ENCODE data around the gene CDK5RAP2. TPM values are rescaled to one million over a fixed set of nuclear protein-coding genes. Genes with fewer than 3 reads are reported as not detected.
"Not testable (repeated sequence)": the region's sequence is repeated elsewhere in the genome, so short reads cannot be mapped to it uniquely, and the experiment has no call there.

Gene CDK5RAP2
- total RNA-seq, 2 experiments from 2014 or later = 107 to 124 TPM

DNA sequence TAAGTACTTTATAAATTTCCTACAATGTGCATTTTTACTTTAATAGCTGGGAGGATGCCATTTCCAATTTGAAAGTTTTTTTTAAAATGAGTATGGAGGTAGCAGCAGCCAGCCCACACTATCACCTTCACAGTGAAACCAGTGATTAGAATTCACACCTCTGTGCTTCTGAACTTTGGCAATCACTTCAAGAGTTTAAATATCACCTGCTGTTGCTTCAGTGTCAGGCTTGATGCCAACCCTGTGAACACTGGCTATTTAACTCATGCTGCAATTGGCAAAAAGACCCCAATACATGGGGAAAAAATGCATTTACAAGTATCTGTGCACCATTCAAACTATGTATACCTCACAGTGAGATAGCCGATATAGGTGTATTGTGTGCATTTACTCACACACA lies 57.4 kb downstream of the CDK5RAP2 start:
- ATAC-seq = no peak
- Mint-ChIP-seq H3K4me3 (no peak overlapping the region), H3K27ac (no peak overlapping the region), H3K27me3 (ENCODE audit: low read depth) (no peaks in the 10 kb centered on the region), H3K9me3 (ENCODE audit: insufficient read depth) (no peaks in the 10 kb centered on the region), H3K36me3 (ENCODE audit: low read depth) (peaks cover 68% of the 10 kb centered on the region), H3K4me1 (ENCODE audit: low read depth) (no peaks in the 10 kb centered on the region)
- ChIA-PET POLR2A (no interaction called here), CTCF (no interaction called here)
- no peak for DNase-seq

DNA sequence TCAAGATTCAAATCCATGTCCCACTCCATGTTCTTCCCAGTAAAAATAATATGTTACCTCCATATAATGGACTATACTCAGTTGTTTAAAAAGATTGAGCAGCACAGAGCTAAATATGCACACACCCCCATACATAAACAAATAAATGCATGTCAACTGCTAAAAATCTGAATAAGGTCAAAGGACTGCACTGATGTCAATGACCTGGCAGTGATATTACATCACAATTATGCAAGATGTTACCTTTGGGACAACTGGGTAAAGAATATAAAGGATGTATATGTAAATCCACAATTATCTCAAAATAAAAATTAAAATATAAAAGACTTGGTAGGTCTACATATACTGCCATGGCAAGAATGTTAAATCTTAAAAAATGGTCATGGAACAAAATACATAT lies 57.9 kb downstream of the CDK5RAP2 start:
- Mint-ChIP-seq H3K4me3 (no peak overlapping the region), H3K27ac (no peak overlapping the region), H3K9me3 (ENCODE audit: insufficient read depth) (no peaks in the 10 kb centered on the region), H3K36me3 (ENCODE audit: low read depth) (peaks cover 67% of the 10 kb centered on the region), H3K4me1 (ENCODE audit: low read depth) (no peaks in the 10 kb centered on the region), H3K27me3 (ENCODE audit: low read depth) (no peaks in the 10 kb centered on the region)
- CTCF ChIA-PET = no interaction called here
- no peak for ATAC-seq
- DNase-seq = no peak
- POLR2A ChIA-PET = no interaction called here

DNA sequence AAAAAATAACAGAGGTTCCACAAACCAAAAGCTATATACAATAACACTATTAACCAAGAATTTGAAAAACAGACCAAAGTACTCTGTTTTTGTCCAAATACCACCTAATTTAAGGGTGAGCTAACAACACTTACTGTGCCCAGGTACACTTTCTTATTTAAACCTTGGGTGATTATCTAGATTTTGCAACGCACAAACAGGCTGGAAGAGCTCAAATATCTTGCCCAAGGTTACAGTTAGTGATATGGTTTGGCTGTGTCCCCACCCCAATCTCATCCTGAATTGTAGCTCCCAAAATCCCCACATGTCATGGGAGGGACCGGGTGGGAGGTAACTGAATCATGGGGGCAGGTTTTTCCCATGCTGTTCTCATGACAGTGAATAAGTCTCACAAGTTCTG lies 58.9 kb downstream of the CDK5RAP2 start:
- Mint-ChIP-seq H3K4me1 (ENCODE audit: low read depth) (no peaks in the 10 kb centered on the region), H3K9me3 (ENCODE audit: insufficient read depth) (no peaks in the 10 kb centered on the region), H3K4me3 (no peak overlapping the region), H3K27ac (no peak overlapping the region), H3K36me3 (ENCODE audit: low read depth) (peaks cover 65% of the 10 kb centered on the region), H3K27me3 (ENCODE audit: low read depth) (no peaks in the 10 kb centered on the region)
- no peak for ATAC-seq
- no peak for DNase-seq
- ChIA-PET CTCF (interaction anchor here (0.6 to 1.3 kb wide), 4 partner anchors 10 to 799 kb away, joined by 3 to 4 read pairs (median 4); no protein-coding TSS in a partner anchor), POLR2A (no interaction called here)

DNA sequence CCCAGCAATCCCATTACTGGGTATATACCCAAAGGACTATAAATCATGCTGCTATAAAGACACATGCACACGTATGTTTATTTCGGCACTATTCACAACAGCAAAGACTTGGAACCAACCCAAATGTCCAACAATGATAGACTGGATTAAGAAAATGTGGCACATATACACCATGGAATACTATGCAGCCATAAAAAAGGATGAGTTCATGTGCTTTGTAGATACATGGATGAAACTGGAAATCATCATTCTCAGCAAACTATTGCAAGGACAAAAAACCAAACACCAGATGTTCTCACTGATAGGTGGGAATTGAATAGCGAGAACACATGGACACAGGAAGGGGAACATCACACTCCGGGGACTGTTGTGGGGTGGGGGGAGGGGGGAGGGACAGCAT lies 64.0 kb downstream of the CDK5RAP2 start:
- H3K27me3 Mint-ChIP-seq (ENCODE audit: low read depth); DNase-seq; H3K4me3 Mint-ChIP-seq; POLR2A ChIA-PET; ATAC-seq; CTCF ChIA-PET; H3K4me1 Mint-ChIP-seq (ENCODE audit: low read depth); H3K27ac Mint-ChIP-seq; H3K9me3 Mint-ChIP-seq (ENCODE audit: insufficient read depth): not testable (repeated sequence)
- peaks cover 73% of the 10 kb centered on the region for H3K36me3 Mint-ChIP-seq (ENCODE audit: low read depth)

- H3K4me1 Mint-ChIP-seq (ENCODE audit: low read depth); H3K9me3 Mint-ChIP-seq (ENCODE audit: insufficient read depth); H3K4me3 Mint-ChIP-seq; H3K27me3 Mint-ChIP-seq (ENCODE audit: low read depth); H3K27ac Mint-ChIP-seq; CTCF ChIA-PET; DNase-seq; POLR2A ChIA-PET; ATAC-seq: not testable (repeated sequence)
- H3K36me3 Mint-ChIP-seq (ENCODE audit: low read depth) = peaks cover 76% of the 10 kb centered on the region
Observed at GRCh38 chr9:120515481-120515880, 64.5 kb downstream of the CDK5RAP2 start.

DNA sequence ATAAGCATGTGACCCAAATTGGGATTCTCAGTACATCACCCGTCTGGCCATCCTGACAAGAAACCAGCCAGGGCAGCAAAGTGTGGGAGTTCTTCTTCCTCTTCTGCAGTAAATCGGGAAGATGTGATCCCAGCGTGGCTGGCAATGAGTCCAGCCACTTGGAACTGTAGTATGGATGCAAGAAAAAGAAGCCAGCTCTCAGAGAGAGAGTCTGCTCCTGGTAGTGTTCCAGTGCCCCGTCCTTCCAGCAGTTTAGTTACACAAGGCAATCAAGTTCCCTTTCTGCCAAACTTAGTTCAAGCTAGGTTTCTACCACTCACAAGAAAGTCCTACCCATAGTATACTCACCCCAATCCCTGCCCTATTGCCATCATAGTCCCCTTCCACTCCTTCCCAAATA lies 65.6 kb downstream of the CDK5RAP2 start:
- ATAC-seq (no peak), DNase-seq (no peak)
- H3K9me3 Mint-ChIP-seq (ENCODE audit: insufficient read depth) = no peaks in the 10 kb centered on the region
- no peaks in the 10 kb centered on the region for H3K4me1 Mint-ChIP-seq (ENCODE audit: low read depth)
- H3K27me3 Mint-ChIP-seq (ENCODE audit: low read depth) = no peaks in the 10 kb centered on the region
- ChIA-PET CTCF (no interaction called here), POLR2A (no interaction called here)
- peaks cover 82% of the 10 kb centered on the region for H3K36me3 Mint-ChIP-seq (ENCODE audit: low read depth)
- H3K4me3 Mint-ChIP-seq = no peak overlapping the region
- no peak overlapping the region for H3K27ac Mint-ChIP-seq

GRCh38 chr9:120513825-120514396 lies 66.1 kb downstream of the CDK5RAP2 start:
- Mint-ChIP-seq H3K4me3 (no peak overlapping the region), H3K36me3 (ENCODE audit: low read depth) (peaks cover 86% of the 10 kb centered on the region), H3K27me3 (ENCODE audit: low read depth) (no peaks in the 10 kb centered on the region), H3K27ac (no peak overlapping the region), H3K9me3 (ENCODE audit: insufficient read depth) (no peaks in the 10 kb centered on the region), H3K4me1 (ENCODE audit: low read depth) (no peaks in the 10 kb centered on the region)
- DNase-seq (no peak), ATAC-seq (no peak)
- POLR2A ChIA-PET = no interaction called here
- CTCF ChIA-PET = no interaction called here

DNA sequence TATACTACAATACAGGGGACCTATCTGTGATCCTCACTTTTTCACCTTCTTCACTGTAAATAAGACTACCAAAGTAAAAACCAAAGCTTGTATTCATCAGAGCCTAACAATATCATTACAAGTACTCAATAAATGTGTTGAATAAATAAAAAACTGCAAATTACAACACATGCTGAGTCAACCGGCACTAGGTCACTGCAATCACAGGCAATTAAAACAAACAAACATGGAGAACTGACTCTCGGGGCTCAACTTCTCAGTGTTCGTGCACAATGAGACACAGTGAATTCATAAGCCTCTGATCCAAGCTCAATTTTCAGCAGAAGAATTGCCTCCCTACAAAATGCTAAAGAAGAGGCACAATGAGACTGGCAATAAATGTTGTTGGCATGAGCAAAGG lies 69.2 kb downstream of the CDK5RAP2 start:
- POLR2A ChIA-PET = no interaction called here
- Mint-ChIP-seq H3K4me1 (ENCODE audit: low read depth) (no peaks in the 10 kb centered on the region), H3K27ac (no peak overlapping the region), H3K4me3 (no peak overlapping the region), H3K9me3 (ENCODE audit: insufficient read depth) (no peaks in the 10 kb centered on the region), H3K27me3 (ENCODE audit: low read depth) (no peaks in the 10 kb centered on the region), H3K36me3 (ENCODE audit: low read depth) (peaks cover 89% of the 10 kb centered on the region)
- ATAC-seq (no peak), DNase-seq (no peak)
- CTCF ChIA-PET = interaction anchor here (0.8 kb wide), 1 partner anchor 10 kb away, joined by 4 read pairs; no protein-coding TSS in a partner anchor

DNA sequence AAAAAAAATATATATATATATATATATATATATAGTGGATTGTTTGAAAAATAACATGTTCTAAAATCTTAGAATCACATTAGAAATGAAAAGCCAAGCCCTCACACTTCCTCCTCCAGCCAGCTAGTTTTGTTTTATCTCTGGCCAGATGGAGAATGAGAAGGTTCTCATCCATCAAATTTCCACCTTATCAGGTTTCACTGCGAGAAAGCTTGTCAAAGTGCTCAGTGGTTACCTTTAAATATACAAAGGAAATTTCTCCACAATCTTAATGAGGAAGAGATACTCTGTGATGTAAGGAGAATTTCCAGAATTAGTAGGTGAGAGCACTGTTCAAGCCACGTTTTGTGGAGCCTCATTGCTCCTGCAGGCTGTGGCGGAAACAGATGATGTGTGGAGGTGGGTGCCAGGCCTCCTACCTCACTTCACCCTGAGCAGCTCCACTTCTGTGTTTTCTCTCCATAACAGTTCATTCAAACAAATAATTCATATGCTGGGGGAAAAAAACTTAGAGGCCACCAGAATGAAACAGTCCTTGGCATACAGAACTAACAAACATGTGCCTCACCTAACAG lies 71.9 kb downstream of the CDK5RAP2 start:
- Mint-ChIP-seq H3K27me3 (ENCODE audit: low read depth) (no peaks in the 10 kb centered on the region), H3K27ac (no peak overlapping the region), H3K36me3 (ENCODE audit: low read depth) (peaks cover 87% of the 10 kb centered on the region), H3K4me1 (ENCODE audit: low read depth) (peaks cover 3% of the 10 kb centered on the region), H3K9me3 (ENCODE audit: insufficient read depth) (no peaks in the 10 kb centered on the region), H3K4me3 (no peak overlapping the region)
- DNase-seq (no peak), ATAC-seq (no peak)
- CTCF ChIA-PET = no interaction called here
- POLR2A ChIA-PET = no interaction called here

- no peak overlapping the region for H3K27ac Mint-ChIP-seq
- no peak for DNase-seq
- CTCF ChIA-PET = no interaction called here
Observed at GRCh38 chr9:120505186-120505585, 74.8 kb downstream of the CDK5RAP2 start.

GRCh38 chr9:120500733-120501132 lies 79.2 kb downstream of the CDK5RAP2 start:
- CTCF ChIA-PET = no interaction called here
- Mint-ChIP-seq H3K4me3 (no peak overlapping the region), H3K36me3 (ENCODE audit: low read depth) (peaks cover 62% of the 10 kb centered on the region)

More at GRCh38 chr9:120505186-120505585, 74.8 kb downstream of the CDK5RAP2 start:
- no peaks in the 10 kb centered on the region for H3K27me3 Mint-ChIP-seq (ENCODE audit: low read depth)
- POLR2A ChIA-PET = no interaction called here
- no peaks in the 10 kb centered on the region for H3K9me3 Mint-ChIP-seq (ENCODE audit: insufficient read depth)
- H3K36me3 Mint-ChIP-seq (ENCODE audit: low read depth) = peaks cover 85% of the 10 kb centered on the region
- no peak overlapping the region for H3K4me3 Mint-ChIP-seq
- ATAC-seq = no peak
- peaks cover 3% of the 10 kb centered on the region for H3K4me1 Mint-ChIP-seq (ENCODE audit: low read depth)

DNA sequence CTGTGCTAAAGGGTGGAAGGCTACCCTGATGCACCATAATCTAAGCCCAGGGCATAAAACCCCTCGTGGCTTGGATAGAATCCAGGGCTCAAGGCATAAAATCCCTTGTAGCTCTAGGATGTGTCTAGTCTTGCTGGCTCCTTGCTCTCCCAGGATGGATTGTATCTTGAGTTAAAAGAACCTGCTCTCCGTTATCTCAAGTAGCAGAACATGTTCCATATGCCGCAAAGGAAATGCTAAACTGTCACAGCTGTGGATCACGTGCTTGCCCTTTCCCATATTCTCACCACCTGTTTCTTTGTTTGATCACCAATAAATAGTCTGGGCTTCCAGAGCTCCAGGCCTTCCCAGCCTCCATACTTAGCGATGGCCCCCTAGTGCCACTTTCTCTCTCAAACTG lies 82.1 kb downstream of the CDK5RAP2 start:
- H3K4me3 Mint-ChIP-seq; POLR2A ChIA-PET; DNase-seq; H3K27ac Mint-ChIP-seq; H3K27me3 Mint-ChIP-seq (ENCODE audit: low read depth); H3K9me3 Mint-ChIP-seq (ENCODE audit: insufficient read depth); CTCF ChIA-PET; ATAC-seq; H3K4me1 Mint-ChIP-seq (ENCODE audit: low read depth): not testable (repeated sequence)
- H3K36me3 Mint-ChIP-seq (ENCODE audit: low read depth) = peaks cover 51% of the 10 kb centered on the region

More at GRCh38 chr9:120500733-120501132, 79.2 kb downstream of the CDK5RAP2 start:
- no peak for ATAC-seq
- no peak overlapping the region for H3K27ac Mint-ChIP-seq
- POLR2A ChIA-PET = no interaction called here
- peaks cover 3% of the 10 kb centered on the region for H3K4me1 Mint-ChIP-seq (ENCODE audit: low read depth)
- no peak for DNase-seq
- H3K9me3 Mint-ChIP-seq (ENCODE audit: insufficient read depth) = peaks cover 4% of the 10 kb centered on the region
- H3K27me3 Mint-ChIP-seq (ENCODE audit: low read depth) = no peaks in the 10 kb centered on the region

DNA sequence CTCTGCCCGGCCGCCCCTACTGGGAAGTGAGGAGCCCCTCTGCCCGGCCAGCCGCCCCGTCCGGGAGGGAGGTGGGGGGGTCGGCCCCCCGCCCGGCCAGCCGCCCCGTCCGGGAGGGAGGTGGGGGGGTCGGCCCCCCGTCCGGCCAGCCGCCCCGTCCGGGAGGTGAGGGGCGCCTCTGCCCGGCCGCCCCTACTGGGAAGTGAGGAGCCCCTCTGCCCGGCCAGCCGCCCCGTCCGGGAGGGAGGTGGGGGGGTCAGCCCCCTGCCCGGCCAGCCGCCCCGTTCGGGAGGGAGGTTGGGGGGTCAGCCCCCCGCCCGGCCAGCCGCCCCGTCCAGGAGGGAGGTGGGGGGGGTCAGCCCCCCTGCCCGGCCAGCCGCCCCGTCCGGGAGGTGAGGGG lies 83.5 kb downstream of the CDK5RAP2 start:
- H3K27ac Mint-ChIP-seq; H3K4me1 Mint-ChIP-seq (ENCODE audit: low read depth); H3K27me3 Mint-ChIP-seq (ENCODE audit: low read depth); H3K9me3 Mint-ChIP-seq (ENCODE audit: insufficient read depth); DNase-seq; H3K4me3 Mint-ChIP-seq; POLR2A ChIA-PET; ATAC-seq; CTCF ChIA-PET: not testable (repeated sequence)
- peaks cover 38% of the 10 kb centered on the region for H3K36me3 Mint-ChIP-seq (ENCODE audit: low read depth)

All from activated CD8-positive, alpha-beta T cell treated with anti-CD3 and anti-CD28 coated beads, Interleukin-2, amount 10 ng/mL, durations not matched to agents 7 days and 5 days (primary cell).